ENCODE measurements around the gene MYB.

MYB gene

DNA sequence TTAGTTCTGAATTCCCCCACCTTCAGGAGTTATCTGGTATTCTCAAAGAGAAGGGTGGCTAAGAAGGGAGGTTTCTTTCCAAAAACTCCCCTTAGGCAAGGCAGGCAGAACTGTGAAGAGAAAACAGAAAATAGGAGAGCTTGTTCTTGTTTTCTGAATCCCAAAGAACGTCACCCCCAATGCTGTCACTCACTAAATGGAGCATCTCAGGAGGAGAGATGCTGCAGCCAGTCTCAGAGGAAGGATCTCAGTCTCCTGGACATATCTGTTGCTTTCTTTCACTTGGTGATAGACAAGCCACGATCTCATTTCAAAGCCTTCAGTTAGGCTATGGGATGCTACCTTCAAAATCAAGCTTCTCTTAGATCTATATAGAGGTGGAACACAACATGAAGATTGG, 16.1 kb upstream of the MYB start:
- FAIRE-seq = no peak

DNA sequence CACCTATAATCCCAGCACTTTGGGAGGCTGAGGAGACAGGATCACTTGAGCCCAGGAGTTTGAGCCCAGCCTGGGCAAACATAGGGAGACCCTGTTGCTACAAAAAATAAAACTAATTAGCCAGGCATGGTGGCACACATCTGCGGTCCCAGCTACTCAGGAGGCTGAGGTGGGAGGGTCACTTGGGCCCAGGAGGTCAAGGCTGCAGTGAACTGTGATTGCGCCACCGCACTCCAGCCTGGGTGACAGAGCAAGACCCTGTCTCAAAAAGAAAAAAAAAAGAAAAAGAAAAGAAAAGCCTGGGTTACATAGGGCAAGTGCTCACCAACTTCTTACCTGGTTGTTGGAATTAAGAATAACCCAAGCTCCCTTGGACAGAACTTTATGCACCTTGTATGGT, 14.6 kb upstream of the MYB start:
- FAIRE-seq = no peak

DNA sequence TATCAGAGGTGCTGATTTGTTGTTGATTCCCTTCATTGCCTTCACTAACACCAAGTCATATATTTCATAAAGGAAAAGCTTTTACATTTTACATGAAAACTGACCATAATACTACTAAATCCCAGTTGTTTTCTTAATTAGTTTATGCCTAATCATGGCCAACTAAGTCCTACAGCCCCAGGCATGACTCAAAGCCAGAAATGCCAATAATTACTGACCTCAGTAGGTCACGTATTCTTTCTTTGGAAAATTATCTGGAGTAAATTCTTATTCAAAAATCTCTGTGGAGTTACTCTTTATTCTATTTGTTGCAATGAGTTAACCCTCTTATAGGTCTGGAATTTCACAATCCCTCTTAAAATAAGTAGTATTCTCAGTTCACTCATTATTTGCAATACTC, 13.5 kb upstream of the MYB start:
- FAIRE-seq = no peak

DNA sequence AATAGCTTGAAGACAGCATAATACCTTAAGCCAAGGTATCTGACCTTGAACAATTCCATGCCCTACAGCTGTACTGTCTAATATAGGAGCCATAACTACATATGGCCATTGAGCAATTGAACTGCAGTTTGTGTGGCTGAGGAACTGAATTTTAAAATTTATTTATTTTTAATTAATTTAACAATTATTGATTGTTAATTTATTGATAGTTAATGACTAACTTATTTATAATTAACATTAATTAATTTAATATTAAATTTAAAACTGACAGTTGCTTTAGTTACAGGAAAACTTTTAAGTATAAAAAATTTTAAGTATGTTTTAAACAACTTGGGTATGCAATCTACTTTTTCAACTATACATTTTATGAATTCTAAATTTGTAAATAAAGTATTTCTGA, 12.3 kb upstream of the MYB start:
- FAIRE-seq = peak; percentile 21

DNA sequence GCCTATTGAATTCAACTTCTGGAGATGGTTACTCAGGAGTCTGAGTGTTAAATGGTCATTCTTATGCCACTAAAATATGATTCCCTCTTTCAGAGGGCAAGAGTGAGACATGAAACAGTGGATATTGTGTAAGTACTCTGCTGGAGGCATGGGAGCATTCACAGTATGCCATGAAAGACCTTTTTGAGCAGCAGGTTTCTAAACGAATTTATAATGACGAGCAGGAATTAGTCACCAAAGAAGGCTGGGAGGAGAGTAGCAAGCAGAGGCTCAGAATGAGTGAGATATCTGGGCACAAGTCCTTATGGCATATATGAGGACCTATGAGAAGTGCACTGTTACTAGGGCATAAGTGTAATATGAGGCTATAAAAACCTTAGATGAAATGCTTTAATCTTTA, 10.9 kb upstream of the MYB start:
- FAIRE-seq = no peak

DNA sequence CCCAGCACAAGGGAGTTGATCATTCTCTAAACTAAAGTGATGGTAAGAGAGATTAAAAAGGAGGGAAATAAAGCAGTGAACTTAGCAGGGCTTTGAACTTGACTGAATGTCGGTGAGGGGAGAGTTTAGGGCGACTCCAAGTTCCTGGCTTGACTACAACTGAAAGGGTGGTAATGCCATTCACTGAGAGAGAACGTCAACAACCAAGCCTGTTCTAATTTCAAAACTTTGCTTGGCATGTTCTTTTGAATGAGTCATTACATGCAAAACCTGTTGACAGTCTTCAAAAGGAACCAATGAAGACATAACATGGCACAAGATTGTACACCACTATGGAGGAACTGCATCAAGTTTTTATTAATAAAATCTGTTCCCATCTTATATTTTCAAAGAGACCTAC, 10.3 kb upstream of the MYB start:
- FAIRE-seq = no peak

DNA sequence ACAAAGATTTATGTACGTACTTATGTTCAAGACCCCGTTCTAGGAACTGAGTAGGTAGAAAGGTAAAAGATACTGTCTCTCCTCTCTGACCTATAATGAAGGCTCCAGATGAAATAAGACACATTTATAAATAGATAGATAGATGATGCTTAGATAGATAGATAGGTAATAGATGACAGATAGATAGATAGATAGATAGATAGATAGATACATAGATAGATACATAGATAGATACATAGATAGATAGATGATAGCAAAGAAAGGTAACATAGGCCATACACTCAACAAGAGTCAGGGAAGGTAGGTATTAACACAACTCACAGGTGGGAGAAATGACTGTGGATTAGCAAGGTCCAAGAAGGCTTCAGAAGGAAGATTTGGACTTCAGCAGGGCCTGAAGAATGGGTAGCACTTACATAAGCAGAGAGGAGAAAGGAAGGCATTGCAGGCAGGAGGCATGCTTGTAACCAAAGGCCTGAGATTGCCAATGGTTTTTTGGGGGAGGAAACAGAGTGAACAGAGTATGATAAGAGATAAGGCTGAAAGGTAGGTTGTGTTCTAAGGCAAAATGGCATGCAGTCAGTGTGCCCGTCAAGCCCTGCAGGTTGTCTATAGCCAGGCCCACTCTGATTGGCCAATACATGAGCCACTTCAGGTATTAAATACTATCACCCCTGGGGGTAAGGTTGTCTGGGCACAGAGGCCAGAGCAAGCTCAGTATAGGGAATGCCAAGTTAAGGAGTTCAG, 7.7 kb upstream of the MYB start:
- no peak for FAIRE-seq

DNA sequence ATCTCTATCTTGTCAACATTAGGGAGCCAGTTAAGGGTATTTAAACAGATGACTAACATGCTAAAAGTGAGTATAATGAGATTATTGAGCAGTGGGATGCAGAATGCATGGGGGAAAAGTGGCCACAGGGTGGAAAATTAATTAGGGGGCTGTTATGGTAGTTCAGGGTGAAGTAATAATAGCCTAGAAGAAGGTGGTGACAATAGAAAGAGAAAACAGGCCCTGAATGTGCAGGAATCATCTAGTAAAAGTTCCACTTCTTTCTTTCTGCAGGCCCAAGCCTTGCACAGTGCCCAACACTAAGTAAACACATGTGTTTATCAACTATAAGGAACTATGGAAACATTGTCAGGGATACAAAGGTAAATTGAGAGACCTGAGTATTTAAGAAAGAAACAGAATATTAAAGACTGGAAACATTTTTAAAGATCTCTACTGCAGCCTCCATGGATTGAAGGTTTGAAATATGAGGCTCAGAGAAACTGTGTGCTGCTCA, 7.1 kb upstream of the MYB start:
- no peak for FAIRE-seq

DNA sequence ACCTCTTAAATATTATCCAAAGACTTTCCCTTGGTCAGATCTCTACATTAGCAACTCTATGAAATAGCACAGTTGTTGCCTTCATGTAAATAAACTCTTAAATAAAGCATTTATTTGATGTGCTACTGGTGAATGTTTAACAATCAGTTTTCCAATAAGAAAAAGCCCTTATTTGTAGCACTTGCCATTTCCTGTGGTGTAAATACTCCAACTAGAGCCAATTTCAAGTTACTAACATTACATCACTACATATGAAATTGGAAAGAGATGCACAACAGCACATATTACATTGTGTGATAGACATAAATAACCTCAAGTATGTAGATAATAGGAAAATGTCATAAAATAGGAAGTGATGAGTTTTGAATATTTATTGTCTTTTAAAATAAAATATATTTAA, 5.0 kb upstream of the MYB start:
- FAIRE-seq = no peak

DNA sequence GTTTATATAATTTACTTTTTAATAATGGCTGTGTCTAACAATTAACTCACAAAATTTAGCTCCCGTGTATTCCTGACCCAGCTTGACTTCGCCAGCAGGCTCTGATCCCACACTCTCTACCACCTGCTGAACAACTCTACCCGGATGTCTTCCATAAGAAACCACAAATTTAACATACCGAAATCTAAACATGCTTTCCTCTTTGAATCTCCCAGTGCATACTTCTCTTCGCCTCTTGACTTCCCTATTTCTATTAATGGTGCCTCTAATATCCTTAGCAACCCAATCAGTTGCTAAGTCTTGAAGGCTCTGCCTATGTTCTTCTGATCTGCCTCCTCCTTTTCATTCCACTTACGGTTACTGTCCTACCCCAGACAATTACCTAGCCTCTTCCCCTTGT, 4.6 kb upstream of the MYB start:
- FAIRE-seq = no peak

DNA sequence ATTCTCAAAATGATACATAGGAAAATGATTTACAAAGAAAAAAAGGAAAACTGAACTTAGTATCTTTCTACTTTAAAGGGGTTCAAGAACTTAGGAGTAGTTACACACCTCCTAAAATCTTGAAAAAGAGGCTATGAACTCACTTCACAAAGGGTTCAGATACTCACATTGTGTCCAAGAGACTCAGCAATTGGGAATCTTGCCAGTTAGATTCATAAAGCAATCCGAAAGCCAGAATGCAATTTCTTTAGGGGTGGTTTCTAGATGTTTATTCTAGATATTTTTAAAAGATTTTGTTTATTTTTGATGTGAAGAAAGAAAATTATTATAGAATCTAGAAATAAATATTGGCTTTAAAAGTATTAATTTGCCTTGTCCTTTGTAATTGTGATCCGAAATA, 1.7 kb upstream of the MYB start:
- FAIRE-seq = no peak

DNA sequence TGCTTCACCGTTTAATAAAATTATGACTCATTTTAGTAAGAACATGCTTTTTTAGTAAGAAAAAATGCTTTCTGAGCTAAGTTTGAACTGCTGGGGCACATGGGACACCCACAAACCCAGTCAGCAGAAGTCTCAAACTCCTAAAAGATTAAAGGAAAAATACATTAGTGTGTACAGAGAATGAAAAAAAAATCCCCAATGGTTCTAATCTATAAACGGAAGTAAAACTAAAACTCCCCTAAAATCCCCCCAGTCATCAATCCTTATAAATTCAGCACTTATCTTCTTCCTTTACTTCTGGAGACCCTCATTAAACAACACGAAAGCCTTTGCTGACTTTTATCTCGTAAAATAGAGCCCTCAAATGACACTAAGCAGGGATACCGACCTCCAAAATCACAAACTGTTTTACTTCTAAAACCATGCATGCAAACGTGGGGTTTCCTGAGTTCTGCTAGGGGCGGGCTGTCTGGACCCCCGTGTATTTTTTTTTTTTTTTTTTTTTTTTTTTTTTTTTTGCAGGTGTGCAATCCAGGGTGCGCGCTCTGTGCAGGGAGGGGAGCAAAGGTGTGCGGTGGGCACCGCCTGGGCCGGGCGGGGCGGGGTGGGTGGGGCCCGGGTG, 1.1 kb upstream of the MYB start:
- FAIRE-seq = no peak

DNA sequence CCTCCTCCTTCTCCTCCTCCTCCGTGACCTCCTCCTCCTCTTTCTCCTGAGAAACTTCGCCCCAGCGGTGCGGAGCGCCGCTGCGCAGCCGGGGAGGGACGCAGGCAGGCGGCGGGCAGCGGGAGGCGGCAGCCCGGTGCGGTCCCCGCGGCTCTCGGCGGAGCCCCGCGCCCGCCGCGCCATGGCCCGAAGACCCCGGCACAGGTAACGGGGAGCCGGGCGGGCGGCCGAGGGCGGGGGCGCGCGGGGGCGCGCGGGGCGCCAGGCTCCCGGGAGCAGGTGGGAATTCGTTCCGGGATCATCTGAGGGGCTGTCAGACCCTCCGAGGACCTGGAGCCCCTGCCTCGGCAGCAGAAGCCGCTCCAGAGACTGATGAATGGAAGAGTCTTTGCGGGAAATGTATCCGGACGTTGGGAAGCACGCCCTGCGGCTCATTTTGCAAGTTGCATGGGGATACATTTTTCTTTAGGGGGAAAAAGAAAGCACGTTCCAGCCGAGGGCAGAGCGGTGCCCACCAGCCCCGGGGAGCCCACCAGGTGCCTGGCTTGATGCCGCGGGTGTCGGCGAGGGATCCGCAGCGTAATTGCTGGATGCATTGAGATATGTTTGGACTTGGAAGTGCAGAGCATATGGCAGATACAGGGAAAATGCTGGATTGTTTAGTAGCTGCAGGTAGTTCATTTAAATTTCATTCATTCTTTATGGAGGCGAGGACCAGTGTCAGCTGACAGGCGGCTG, 394 bp downstream of the MYB start:
- no peak for FAIRE-seq

DNA sequence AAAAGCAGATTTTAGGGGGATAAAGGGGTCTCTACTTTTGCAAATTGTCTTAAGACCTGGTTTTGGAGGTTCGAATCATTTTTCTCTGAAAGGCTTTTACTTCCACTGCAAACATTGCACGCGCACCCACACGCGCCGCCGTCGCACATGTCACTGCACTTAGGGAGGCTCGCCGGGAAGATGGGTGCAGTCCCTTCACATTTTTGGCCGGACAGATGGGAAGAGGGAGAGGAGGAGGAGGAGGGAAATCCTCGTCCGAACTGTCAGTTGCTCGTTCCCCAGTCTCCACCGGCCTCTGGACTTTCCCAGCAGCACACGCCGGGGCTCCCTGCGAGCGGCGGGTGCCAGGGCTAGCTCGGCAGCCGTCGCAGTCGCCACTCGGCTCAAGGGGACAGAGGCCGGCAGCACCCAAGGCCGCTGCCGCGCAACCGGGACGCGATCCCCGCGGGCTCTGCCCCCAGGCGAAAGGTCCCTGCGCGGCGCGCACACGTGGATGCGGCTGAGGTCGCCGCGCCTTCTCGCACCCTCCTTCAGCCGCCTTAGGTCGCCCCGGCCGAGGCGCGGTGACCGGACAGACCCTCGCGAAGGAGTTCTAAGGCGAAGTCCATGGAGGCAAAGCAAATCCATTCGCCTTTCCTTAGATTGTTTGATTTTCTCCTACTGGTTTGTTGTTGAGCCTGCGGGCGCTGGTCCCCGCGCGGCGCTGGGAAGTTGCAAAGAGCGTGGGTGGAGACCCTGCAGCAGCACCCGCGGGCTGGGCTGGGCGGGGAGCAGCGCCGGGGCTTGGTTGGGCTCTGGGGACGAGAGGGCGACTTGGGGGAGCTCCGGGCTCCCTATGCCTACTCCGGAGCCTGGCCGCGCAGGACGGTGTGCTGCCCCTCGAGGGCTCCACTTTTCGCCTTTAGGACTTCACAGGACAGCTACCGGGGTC, 1.2 kb downstream of the MYB start:
- no peak for FAIRE-seq

DNA sequence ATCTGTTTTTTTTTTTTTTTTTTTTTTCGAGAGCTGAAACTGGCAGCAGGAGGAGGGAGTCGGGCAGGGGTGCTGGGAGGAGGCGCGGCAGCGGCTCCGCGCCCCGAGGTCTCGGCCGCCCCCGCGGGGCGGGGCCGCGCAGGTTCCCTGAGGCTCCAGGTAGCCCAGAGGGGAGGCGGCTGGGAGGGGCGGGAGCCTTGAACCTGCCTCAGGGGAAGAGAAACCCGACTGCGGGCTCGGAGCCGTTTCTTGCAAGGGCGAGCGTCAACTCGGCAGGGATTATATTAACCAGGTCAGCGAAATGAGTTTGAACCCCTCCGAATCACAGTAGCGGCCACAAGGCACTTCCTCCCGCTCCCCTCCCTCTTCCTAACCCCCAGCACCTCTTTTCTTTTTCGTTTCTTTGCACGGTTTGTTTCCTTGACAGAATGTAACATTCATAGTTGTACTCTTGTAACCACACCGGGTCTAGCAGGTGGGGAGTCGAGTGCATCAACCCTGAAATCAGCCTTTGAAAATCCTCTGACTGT, 2.0 kb downstream of the MYB start:
- no peak for FAIRE-seq

DNA sequence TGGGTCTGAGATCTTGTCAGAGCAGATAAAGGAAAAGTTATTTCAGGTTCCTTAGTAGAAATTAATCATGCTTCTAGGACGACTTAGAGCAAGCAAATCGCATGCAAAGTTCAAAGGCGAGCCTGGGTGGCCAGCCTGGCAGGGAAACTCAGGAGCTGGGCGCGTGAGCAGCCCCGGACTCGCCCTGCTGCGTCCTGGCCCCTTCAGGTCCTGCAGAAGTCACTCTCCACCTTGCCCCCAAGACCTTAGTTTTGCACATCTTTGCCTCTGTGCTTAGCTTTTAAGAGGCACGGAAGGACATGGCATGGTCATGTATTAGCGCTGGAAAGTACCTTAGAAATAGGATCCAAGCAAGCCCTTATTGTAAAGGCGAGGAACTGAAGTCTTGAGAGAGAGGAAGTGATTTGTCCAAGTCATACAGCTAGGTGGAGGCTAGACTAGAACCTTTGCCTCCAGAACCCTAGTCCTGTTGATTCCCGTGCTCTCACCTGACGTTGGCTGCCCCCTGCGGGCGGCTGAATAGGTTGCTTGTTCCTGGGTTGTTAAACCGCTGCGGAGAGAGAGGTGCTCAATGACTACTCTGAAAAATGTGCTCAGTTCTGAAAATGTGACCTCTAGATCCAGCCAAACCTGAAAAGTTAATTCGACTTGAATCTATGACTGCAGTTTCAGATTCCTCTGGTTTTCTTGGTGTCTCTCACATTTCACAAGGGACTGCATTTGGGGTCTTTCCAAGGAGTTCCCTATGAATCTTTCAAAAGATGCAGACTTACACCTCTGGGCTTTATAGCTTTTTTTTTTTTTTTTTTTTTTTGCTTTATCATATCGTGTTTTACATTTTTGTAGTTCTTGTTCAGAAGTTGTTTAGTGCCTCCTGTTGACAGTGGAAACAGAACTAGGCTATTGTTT, 2.7 kb downstream of the MYB start:
- no peak for FAIRE-seq

DNA sequence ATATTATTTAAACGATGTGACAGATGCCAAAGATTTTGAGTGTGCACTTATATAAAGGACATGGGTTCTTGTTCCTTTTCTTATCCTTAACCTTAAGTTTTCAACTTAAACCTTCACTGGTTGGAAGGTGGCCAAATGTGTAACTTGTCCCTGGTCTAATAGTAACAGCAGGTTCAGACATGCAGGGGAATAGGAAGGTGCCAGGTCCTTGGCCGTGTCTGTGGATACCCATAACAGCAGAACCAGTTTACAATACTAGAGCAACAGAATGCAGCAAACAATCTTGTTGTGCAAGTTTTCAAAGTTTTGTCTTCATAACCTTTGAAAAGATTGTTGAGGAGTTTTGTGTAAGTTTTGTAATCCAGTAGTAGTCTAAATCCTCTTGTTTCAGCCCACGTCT, 4.4 kb downstream of the MYB start:
- FAIRE-seq = no peak

DNA sequence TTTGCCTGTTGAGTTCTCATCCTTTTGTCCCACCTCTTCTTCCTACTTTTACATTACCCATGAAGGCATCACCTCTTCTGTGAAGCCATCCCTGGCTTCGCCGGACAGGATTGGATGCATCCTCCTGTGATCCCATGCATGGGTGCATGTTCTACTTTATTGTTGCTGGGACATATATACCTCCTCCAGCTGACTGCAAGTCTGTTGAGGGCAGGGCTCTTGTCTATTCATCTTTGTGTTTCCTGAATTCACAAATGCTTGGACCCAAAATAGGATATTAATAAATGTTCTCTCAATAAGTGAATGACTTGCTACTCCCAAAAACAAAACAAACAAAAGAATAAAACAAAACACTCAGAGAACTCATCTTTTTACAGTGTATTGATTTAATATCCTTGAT, 5.1 kb downstream of the MYB start:
- FAIRE-seq = no peak

DNA sequence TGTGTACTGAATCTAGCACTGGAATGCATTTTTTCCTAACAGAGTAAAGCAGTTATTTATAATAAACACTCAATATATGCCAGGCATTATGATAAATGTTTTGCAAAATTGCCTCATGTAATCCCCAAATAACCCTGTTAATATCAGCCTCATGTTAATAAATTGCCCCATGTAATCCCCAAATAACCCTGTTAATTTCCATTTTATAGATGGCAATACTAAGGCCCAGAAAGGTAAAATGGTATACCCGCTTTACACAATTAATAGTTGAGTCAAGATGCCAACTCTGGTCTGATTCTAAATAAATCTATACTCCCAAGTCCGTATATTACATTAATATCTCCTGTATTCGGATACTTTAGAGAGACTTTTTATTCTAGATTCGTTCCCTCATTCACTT, 6.3 kb downstream of the MYB start:
- FAIRE-seq = no peak

DNA sequence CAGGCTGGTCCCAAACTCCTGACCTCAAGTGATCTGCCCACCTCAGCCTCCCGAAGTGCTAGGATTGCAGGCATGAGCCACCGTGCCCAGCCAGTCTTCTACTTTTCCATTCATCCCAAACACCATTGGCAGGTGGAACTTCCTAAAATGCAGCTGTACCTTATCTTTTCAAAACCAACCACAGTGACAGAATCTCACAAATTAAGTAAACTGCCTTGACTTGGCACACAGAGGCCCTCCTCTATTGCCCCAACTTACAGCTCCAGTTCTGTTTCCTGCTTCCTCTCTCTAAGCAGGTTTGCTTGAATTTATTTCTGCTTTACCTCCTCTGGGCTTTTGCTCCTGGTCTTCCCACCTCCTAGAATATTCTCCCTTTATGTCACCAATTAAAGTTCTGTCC, 7.6 kb downstream of the MYB start:
- no peak for FAIRE-seq

DNA sequence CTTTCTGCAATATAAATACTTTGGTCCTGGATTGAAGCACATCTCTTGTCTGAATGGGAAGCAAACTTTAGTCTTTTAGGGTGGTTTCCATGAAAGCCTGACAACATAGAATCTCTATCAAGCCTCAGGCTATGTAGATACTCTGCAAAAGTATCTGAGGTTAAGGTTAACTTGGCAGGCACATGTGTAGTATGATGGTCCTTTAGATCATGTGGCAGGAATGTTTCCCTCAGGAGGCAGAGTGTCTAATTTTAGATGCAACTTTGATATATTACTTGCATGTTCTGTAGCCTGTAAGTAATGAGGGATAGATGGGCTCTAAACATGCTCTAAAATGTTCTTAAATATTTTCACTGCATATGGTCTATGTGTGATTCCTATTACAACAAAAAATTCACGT, 8.2 kb downstream of the MYB start:
- no peak for FAIRE-seq

Measured in islet of Langerhans (tissue), 1 donor.